ES-I3 (cell line): Measurements from ENCODE around the gene MCOLN2.
"Not testable (repeated sequence)": the region's sequence is repeated elsewhere in the genome, so short reads cannot be mapped to it uniquely, and the experiment has no call there.

Experiments used
- H3K36me3 ChIP-seq: 2 replicates; pipeline ENCODE4 v1.6.1; 2013; ENCODE audit warnings: mild to moderate bottlenecking, low read length, control low read depth, moderate library complexity; ENCODE audit not compliant: insufficient read depth
- H3K4me1 ChIP-seq: 2 replicates; pipeline ENCODE4 v1.6.1; 2013; ENCODE audit warnings: mild to moderate bottlenecking, control low read depth, low read length; ENCODE audit not compliant: insufficient read depth
- H3K9ac ChIP-seq: 2 replicates; pipeline ENCODE4 v1.6.1; 2013; ENCODE audit warnings: low read depth, mild to moderate bottlenecking, low read length, moderate library complexity
- H3K9me3 ChIP-seq: 2 replicates; pipeline ENCODE4 v1.6.1; 2013; ENCODE audit warnings: mild to moderate bottlenecking, low read length, moderate library complexity; ENCODE audit not compliant: control insufficient read depth, insufficient read depth

Gene MCOLN2

DNA sequence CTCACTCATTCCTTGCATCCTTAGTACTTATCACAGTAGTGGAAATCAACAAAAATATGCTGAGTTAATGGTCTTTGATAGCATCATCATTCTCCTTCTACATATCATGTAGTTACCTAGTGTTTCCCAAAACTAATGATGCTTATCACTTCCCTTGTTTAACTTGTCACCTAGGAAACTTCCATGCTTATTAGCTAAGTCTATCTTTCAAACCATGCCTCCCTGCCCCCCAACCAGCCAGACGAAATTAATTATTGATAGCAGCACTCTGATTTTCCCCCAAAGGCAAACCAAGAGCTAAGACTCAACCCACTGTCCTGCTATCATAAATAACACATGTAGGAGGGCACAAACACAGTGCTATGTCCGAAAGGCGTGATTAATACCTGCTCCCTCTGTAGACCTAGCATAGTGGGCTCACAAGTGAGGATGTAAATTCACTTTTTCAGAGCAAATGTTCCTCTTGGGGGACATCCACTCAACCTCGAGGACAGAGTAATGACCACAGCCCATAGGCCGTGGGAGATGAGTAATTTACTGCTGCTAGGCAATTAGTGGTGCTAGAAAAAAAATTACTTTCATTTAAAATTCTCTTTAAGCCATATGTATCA, 78.1 kb downstream of the MCOLN2 start:
- Histone ChIP-seq H3K36me3 (no peaks in the 10 kb centered on the region), H3K9me3 (no peaks in the 10 kb centered on the region), H3K9ac (no peak overlapping the region), H3K4me1 (0 out of 2 replicates have a peak, but pooled peaks cover 3% of the 10 kb centered on the region)

DNA sequence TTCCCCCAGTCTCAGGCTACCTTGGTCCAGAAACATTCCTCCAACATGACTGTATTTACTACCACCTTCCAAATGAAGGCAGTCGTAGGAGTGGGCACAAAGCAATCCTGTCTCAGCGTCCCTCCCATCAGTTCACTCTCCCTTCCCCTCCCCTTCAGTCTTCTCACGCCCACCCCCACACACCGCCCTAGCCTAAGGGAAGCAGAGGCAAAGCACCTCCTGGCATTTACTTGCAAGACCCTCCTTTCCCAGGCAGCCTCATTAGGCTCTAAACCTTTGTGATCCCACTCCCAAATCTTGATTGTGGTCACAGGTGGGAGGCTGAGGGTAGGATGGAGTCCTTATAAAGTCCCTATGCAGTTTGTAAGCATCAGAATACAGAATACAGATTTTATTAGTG, 80.0 kb downstream of the MCOLN2 start:
- Histone ChIP-seq H3K9me3 (no peaks in the 10 kb centered on the region), H3K9ac (no peak overlapping the region), H3K36me3 (no peaks in the 10 kb centered on the region), H3K4me1 (0 out of 2 replicates have a peak, but pooled peaks cover 3% of the 10 kb centered on the region)

DNA sequence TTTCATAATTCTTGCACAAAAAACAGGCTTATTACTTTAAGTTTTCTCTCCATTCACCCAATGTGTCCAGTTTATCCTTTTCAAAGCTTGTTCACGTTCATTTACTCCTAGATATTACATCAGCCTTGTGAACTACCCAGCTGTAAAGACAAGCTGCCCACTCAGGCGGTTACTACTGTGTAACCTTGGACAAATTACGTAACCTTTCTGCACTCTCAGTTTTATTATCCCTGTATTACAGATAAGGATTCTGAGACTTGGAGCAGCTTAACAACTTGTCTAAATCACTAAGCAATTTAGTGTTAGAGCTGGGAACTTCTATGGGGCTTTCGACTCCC, 83.4 kb downstream of the MCOLN2 start:
- Histone ChIP-seq H3K9me3 (no peaks in the 10 kb centered on the region), H3K36me3 (no peaks in the 10 kb centered on the region), H3K4me1 (0 out of 2 replicates have a peak, but pooled peaks cover 3% of the 10 kb centered on the region), H3K9ac (no peak overlapping the region)

DNA sequence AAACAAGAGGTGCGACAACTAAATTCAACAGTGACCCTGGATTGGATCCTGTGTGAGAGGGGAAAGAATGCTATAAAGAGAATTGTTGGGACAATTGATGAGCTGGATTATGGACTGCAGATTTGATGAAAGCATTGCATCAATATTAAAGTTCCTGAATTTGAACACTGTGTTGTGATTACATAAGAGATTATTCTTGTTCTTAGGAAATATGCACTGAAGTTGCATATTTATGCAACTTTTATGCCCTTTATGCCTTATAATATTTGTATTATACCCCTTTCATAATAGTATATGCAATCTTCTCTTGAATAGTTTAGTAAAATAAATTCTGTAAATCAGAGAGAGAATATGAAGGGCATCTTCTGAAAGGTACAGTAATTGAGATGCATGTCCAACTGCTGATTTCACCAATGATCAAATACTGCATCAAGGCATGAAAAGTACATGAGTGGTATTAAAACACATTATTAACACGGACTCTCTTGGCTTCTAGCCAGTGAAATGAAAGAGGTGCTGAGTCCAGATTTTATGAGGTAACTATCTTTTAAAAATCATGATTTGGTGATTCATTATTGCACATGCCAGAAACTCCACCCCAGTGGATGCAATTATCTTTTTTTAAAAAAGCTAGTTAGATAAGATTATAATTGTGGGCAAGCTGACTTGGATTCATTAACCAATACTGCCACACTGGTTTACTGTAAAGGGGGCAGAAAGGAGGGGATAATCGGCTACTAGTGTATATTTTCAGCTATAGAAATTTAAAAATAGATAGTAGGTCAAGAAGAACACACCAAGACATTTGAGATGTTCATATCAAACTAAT, 84.0 kb downstream of the MCOLN2 start:
- Histone ChIP-seq H3K4me1 (0 out of 2 replicates have a peak, but pooled peaks cover 3% of the 10 kb centered on the region), H3K36me3 (no peaks in the 10 kb centered on the region), H3K9me3 (no peaks in the 10 kb centered on the region), H3K9ac (no peak overlapping the region)

DNA sequence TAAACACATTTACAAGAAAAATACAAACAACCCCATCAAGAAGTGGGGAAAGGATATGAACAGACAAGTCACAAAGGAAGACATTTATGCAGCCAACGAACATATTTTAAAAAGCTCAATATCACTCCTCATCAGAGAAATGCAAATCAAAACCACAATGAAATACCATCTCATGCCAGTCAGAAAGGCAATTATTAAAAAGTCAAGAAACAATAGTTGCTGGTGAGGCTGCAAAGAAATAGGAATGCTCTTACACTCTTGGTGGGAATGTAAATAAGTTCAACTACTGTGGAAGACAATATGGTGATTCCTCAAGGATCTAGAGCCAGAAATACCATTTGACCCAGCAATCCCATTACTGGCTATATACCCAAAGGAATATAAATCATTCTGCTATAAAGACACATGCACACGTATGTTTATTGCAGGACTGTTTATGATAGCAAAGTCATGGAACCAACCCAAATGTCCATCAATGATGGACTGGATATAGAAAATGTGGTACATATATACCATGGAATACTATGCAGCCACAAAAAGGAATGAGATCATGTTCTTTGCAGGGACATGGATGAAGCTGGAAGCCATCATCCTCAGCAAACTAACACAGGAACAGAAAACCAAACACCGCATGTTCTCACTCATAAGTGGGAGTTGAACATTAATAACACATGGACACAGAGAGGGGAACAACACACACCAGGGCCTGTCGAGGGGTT, 88.0 kb downstream of the MCOLN2 start:
- H3K9me3 ChIP-seq, H3K4me1 ChIP-seq, H3K36me3 ChIP-seq, H3K9ac ChIP-seq: not testable (repeated sequence)

GRCh38 chr1:84907095-84907827, 89.7 kb downstream of the MCOLN2 start:
- Histone ChIP-seq H3K36me3 (no peaks in the 10 kb centered on the region), H3K4me1 (peaks cover 4% of the 10 kb centered on the region; the same call in 1 of the 2 replicates), H3K9ac (no peak overlapping the region), H3K9me3 (no peaks in the 10 kb centered on the region)

- H3K4me1 ChIP-seq, H3K36me3 ChIP-seq, H3K9ac ChIP-seq, H3K9me3 ChIP-seq: not testable (repeated sequence)
These were observed 94.2 kb downstream of the MCOLN2 start for GRCh38 chr1:84902727-84903126.

DNA sequence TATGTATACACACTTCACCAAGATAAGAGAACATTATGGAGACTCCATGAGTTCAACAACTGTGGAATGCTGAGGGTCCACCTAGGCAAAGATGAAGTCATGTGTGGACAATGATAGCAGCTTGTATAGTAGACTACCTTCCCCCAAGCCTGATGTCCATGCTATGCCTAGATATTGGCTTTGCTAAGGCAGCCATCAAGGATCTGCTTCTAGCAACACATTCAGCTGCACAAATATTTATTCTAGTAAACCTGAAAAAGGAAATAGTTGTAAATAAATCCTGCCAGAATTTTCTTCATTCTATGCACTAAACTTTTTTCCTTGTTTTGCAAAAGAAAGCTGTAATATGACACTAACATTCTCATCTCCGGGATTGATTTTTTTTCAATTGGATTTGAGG, 96.9 kb downstream of the MCOLN2 start:
- Histone ChIP-seq H3K9ac (no peak overlapping the region), H3K9me3 (no peaks in the 10 kb centered on the region), H3K4me1 (peaks cover 4% of the 10 kb centered on the region; the same call in 1 of the 2 replicates), H3K36me3 (no peaks in the 10 kb centered on the region)

DNA sequence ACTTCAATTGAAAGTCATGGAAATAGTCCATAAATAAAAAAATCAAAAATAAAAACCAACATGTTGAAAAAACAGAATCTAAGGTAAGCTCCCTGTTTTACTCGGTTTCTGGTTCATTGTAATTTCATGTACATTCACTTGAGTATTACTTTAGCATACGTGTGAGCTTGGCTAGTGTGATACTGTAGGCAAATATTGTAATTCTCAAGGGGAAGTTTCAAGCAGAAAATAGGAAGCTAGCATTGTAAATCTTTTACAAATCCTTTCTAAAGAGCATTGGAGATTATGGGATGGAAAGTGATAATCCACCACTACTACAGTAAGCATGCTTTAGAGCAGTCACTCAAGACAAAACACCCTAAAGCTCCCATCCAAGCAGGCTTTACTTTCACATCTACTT, 100.6 kb downstream of the MCOLN2 start:
- peaks cover 14% of the 10 kb centered on the region for H3K4me1 ChIP-seq

DNA sequence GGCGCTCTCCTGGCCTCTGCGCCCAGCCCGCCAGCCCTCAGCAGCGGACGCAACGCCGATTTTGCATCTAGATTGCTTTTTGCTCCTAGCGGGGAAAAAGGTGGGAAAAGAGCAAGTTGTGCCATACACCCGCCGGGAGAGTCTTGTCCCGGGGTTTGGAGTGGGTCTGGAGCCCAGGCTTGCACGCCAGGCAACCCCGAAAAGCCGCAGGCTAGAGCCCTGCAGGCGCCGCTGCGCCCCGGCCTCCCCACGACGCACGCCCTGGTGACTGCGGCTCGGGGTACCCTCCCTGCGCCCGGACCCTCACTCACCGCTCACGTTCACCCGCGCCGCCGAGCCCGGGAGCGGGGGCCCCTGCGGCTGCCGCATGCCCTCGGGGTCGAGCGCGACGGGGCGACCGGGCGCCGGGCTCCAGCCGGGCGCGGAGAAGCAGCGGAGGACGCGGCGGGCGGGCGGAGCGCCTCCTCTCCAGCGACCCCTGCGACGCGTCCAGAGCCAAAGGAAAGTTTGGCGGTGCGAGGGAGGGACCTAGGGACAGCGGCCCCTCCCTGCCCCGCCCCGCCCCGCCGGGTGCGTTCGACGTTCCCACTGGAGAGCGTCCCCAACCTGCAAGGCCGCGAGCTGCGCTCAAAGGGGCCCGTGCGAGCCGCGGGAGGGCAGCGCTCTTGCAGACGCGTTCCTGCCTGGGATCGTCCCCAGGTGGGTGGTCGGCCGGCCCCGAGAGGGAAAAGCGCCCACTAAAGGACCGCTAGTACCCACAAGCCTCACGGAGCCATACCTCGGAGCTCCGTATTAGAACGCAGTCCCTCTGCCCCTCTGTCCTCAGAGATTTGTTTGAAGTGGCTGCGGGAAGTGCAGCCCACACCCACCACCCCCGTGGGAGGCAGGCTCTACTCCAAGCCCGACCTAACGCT, 104.0 kb downstream of the MCOLN2 start, which contains the start of gene LPAR3:
Gene LPAR3 (minus strand): TSS at position 502 of the 914 bp plus-strand sequence. CDS start 27,086 bp downstream, outside the sequence.
- no peaks in the 10 kb centered on the region for H3K9me3 ChIP-seq
- peak within 1 kb of the TSS; percentile 89 for H3K9ac ChIP-seq
- peaks cover 14% of the 10 kb centered on the region for H3K4me1 ChIP-seq
- H3K36me3 ChIP-seq = no peaks in the 10 kb centered on the region

More for the DNA sequence above, 100.6 kb downstream of the MCOLN2 start:
- no peaks in the 10 kb centered on the region for H3K9me3 ChIP-seq
- H3K36me3 ChIP-seq = no peaks in the 10 kb centered on the region
- H3K9ac ChIP-seq = no peak overlapping the region

DNA sequence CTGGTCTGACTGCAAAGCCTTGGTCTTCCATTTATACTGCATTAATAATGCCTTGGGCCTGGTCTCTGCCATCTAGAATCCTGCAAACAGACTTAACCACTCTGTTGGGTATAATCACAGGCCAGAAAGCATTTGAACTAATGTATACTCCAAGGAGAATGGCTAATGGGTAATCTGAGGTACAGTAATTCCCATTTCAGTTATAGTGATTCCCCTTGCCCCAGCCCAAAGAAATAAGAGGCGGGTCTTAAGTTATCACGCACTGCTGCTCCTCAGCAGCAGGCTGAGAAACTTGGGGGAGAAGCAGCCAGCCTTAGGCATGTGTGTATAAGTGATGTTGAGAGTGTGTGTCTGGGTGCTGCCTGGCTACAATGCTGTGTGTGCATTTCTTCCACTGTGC, 106.3 kb downstream of the MCOLN2 start:
- Histone ChIP-seq H3K36me3 (no peaks in the 10 kb centered on the region), H3K9me3 (no peaks in the 10 kb centered on the region), H3K9ac (no peak overlapping the region), H3K4me1 (peaks cover 14% of the 10 kb centered on the region)

GRCh38 chr1:84889437-84889836, 107.5 kb downstream of the MCOLN2 start:
- no peaks in the 10 kb centered on the region for H3K9me3 ChIP-seq
- H3K4me1 ChIP-seq = peaks cover 6% of the 10 kb centered on the region; the same call in 1 of the 2 replicates
- H3K9ac ChIP-seq = no peak overlapping the region
- H3K36me3 ChIP-seq = no peaks in the 10 kb centered on the region

DNA sequence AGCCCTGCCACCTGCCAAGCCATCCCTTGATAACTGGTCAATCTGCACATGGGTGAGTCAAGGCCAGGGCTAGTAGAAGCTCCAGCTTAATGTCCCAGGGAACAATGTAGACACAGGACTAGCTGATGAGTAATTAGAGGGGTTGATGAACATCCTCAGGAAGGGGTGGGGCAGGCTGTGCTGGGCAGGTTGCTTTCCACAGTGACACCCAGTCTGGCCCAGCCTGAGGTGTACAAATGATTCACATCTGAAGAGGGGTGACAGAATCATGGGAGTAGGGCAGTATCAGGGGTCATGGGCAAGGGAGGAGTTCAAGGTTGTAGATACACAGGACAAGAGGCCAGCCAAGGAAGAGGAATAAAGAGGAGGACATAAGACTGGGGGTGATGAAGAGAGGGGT, 108.2 kb downstream of the MCOLN2 start:
- no peaks in the 10 kb centered on the region for H3K9me3 ChIP-seq
- H3K9ac ChIP-seq = no peak overlapping the region
- H3K36me3 ChIP-seq = no peaks in the 10 kb centered on the region
- 0 out of 2 replicates have a peak, but pooled peaks cover 2% of the 10 kb centered on the region for H3K4me1 ChIP-seq
